ENCODE results near the gene IFFO2. TPM values are rescaled to one million over a fixed set of nuclear protein-coding genes. Genes with fewer than 3 reads are reported as not detected.

IFFO2 gene
- total RNA-seq, 5 donors from 2014 or later (not counting 1 experiment from before 2014, with no cell fraction given): 36.0 to 76.2 (median 37.7) TPM

DNA sequence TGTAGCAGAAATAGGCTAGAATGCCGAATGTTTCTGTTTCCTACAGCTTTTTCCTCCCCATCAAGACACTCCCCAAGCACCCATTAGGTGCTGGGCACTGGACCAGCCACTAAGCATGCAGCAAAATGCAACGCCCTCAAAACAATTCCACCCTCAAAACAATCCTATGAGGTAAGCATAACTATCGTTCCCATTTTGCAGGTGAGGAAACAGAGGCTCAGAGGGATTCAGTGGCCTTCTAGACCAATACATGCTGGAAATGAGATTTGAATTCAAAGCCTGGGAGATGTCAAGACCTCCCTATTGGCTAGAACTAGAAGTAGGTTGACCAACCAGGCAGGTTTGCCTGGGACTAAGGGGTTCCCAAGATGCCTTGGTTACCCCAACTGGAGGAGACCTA lies 43.9 kb downstream of the IFFO2 start:
- ATAC-seq (replicated peaks in 1 of 4): no peak
- Mint-ChIP-seq H3K27ac (peak overlapping the region in 1 of 2 donors; percentile 43), H3K36me3 (peaks cover 35% of the 10 kb centered on the region), H3K4me3 (no peak overlapping the region), H3K27me3 (no peaks in the 10 kb centered on the region), H3K9me3 (no peaks in the 10 kb centered on the region), H3K4me1 (peaks cover 12 to 26% (median 15%) of the 10 kb centered on the region in 3 donors)
- ChIA-PET POLR2A (no interaction called here), CTCF (interaction anchor here (0.5 to 2.2 kb wide), 17 partner anchors 10 to 222 kb away, joined by 3 to 19 read pairs (median 4); partner anchors contain the start of genes ALDH4A1 (in 1 of the 2) and IFFO2 (in 1 of the 2))
- no peak for DNase-seq
- H3K4me1 ChIP-seq (ENCODE audit: control insufficient read depth in 1 of 2, extremely low read depth in 1 of 2, insufficient read depth in 2 of 2, low read length in 2 of 2): peaks cover 0 to 9% of the 10 kb centered on the region in 2 experiments
- no peak overlapping the region for H3K4me3 ChIP-seq (ENCODE audit: control insufficient read depth in 1 of 2, extremely low read depth in 1 of 2, low read length in 1 of 2)
- H3K27ac ChIP-seq (ENCODE audit: low read length): peak overlapping the region; percentile 4
- H3K36me3 ChIP-seq (ENCODE audit: control insufficient read depth in 2 of 2, extremely low read depth in 1 of 2, insufficient read depth in 1 of 2, low read length in 1 of 2): peaks cover 21 to 83% of the 10 kb centered on the region in 2 donors
- WGBS (ENCODE audit: insufficient coverage): 100% methylated on average over 1 of the region's 3 CpGs
- H3K27me3 ChIP-seq (replicated peaks in 1 of 2; ENCODE audit: control insufficient read depth in 2 of 2, extremely low read depth in 1 of 2, insufficient read depth in 2 of 2, low read length in 1 of 2): no peaks in the 10 kb centered on the region
- H3K9me3 ChIP-seq: no peaks in the 10 kb centered on the region

DNA sequence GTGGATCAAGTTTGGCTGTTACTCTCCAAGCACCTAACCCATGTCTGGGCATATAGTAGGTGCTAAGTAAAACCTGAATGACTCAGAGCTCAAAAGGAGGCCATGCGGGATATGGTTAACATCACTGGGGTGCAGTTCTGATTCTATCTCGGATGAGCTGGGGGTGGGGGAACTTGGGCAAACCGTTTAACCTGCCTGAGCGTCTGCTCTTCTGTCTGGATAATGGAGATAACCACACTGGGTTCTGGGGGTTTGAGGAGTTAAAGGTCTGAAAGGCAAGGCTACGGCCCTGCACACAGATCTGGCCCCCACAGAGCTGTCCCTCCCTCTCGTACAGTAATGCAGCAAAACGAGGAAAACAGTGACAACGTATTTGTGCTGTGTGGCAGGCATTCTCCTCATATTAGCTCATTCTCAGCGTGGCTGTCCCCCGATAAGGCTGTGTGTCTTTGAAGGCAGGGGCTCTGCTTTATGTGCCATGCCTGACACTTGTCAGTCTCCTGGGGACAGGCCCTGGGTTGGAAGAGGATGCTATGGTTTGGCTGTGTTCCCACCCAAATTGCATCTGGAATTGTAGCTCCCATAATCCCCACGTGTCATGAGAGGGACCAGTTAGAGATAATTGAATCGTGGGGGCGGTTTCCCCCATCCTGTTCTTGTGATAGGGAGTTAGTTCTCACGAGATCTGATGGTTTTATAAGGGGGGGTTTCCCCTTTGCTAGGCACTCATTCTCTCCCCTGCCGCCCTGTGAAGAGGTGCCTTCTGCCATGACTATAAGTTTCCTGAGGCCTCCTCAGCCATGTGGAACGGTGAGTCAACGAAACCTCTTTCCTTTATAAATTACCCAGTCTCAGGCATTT lies 47.3 kb downstream of the IFFO2 start:
- Histone ChIP-seq H3K36me3 (ENCODE audit: control insufficient read depth in 2 of 2, extremely low read depth in 1 of 2, insufficient read depth in 1 of 2, low read length in 1 of 2) (peaks cover 22 to 75% of the 10 kb centered on the region in 2 donors), H3K27ac (ENCODE audit: low read length) (no peak overlapping the region), H3K4me1 (ENCODE audit: control insufficient read depth in 1 of 2, extremely low read depth in 1 of 2, insufficient read depth in 2 of 2, low read length in 2 of 2) (peaks cover 0 to 14% of the 10 kb centered on the region in 2 experiments), H3K4me3 (ENCODE audit: control insufficient read depth in 1 of 2, extremely low read depth in 1 of 2, low read length in 1 of 2) (no peak overlapping the region), H3K27me3 (replicated peaks in 1 of 2; ENCODE audit: control insufficient read depth in 2 of 2, extremely low read depth in 1 of 2, insufficient read depth in 2 of 2, low read length in 1 of 2) (no peaks in the 10 kb centered on the region), H3K9me3 (no peaks in the 10 kb centered on the region)
- WGBS (ENCODE audit: insufficient coverage): 80% methylated on average over 7 of the region's 17 CpGs
- ChIA-PET POLR2A (no interaction called here), CTCF (interaction anchor here (0.5 to 3.4 kb wide), 10 partner anchors 15 to 271 kb away, joined by 3 to 26 read pairs (median 3); no protein-coding TSS in a partner anchor)
- DNase-seq (no peak), ATAC-seq (replicated peaks in 1 of 4) (no peak)
- Mint-ChIP-seq H3K4me1 (peaks cover 11 to 23% (median 19%) of the 10 kb centered on the region in 3 donors), H3K9me3 (no peaks in the 10 kb centered on the region), H3K27ac (no peak overlapping the region), H3K4me3 (no peak overlapping the region), H3K27me3 (no peaks in the 10 kb centered on the region), H3K36me3 (peaks cover 31% of the 10 kb centered on the region)

DNA sequence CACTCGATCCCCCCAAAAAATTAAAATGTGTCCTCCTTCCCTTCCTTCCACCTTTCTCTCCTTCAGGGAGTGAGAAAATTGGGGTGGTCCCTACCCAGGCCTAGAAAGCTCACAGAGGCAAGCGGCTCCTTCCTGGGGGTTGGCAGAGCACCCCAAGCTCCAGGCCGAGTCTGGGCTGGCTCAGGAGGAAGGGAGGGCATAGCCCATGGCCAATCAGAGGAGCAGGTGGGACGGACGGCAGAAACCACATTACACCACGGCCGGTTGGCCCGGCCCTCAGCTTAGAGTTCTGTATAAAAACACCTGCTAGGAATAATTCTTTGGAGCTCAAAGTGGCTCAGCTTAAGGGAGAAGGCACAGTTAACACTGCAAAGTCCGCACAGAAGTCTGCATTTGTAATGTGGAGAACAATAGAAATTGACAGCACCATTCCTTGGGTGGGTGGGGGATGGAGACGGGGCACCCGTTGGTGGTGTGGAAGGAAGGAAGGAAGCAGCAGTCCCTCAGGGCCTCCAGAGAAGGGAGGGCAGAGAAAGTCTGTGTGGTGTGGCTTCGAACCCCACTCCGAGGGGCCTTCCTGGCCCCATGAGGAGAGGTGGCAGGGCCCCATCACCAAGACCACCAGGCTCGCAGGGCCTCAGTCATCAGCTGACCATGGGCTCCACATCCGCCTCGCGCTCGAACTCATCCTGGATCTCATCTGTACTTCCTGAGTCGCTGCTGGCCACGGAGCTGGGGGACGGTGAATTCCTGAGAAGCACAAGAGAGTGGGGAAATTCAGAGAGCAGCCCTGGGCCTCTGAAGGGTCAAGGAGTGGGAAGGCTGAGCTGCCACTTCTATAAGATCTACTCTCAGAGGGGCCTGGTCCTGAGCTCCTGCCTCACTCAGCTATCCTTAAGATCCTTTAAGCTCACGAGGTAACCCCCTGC lies 48.3 kb downstream of the IFFO2 start:
- POLR2A ChIA-PET: no interaction called here

DNA sequence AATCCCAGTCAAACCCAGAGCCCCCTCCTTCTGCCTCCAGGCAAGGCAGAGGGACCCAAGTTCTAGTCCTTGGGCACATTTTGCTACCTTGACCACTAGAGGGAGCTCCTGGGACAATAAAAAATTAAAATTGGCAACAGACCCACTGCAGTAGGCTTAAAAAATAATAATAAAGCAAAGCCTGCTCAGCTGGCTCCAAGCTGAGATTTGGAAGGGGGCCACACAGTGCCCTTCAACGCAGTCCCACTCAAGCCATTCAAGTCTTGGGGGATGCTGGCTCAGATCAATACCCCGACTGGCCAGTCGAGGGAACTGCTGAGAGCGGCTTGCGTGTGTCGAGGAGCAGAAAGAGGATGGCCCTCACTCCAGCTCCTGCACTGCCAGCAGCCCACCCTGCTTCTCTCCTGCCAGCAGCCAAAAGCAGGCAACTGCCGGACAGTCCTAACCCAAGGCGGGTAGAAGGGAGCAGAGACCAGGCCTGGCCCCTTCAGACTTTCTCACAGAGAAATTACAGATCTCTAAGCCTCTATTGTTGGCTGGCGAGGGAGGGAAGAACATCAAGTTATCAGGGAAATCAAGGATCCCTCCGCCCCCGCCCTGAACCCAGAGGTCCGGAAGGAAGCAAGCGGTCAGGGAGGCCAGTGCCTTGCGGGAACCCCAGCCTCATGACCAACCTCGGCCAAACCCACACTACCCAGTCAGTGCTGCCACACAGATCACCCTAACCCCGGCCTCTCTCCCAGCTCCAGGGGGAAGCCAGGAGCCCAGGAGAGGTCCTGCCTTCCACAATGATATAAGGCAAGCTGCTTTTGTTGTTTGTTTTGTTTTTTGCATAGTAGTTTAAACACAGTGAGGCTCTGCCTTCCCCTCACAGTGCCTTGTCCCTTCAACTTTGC lies 49.2 kb downstream of the IFFO2 start:
- Mint-ChIP-seq H3K36me3 (peaks cover 27% of the 10 kb centered on the region), H3K9me3 (no peaks in the 10 kb centered on the region), H3K27me3 (no peaks in the 10 kb centered on the region), H3K4me1 (peaks cover 18 to 29% (median 20%) of the 10 kb centered on the region in 3 donors), H3K4me3 (no peak overlapping the region), H3K27ac (peak overlapping the region; percentile 11 to 39)
- H3K4me1 ChIP-seq (ENCODE audit: control insufficient read depth in 1 of 2, extremely low read depth in 1 of 2, insufficient read depth in 2 of 2, low read length in 2 of 2): peaks cover 3 to 13% of the 10 kb centered on the region in 2 experiments
- H3K27me3 ChIP-seq (replicated peaks in 1 of 2; ENCODE audit: control insufficient read depth in 2 of 2, extremely low read depth in 1 of 2, insufficient read depth in 2 of 2, low read length in 1 of 2): no peaks in the 10 kb centered on the region
- WGBS (ENCODE audit: insufficient coverage): 82% methylated on average over 4 of the region's 16 CpGs
- no peak overlapping the region for H3K4me3 ChIP-seq (ENCODE audit: control insufficient read depth in 1 of 2, extremely low read depth in 1 of 2, low read length in 1 of 2)
- peaks cover 22 to 65% of the 10 kb centered on the region in 2 donors for H3K36me3 ChIP-seq (ENCODE audit: control insufficient read depth in 2 of 2, extremely low read depth in 1 of 2, insufficient read depth in 1 of 2, low read length in 1 of 2)
- ATAC-seq (replicated peaks in 1 of 4) (no peak), DNase-seq (peak in 33 of 35 experiments; percentile 30 to 83 (median 51))
- ChIA-PET POLR2A (no interaction called here), CTCF (interaction anchor here (0.7 to 3.4 kb wide), 17 partner anchors 8 to 297 kb away, joined by 3 to 26 read pairs (median 4); no protein-coding TSS in a partner anchor)
- no peaks in the 10 kb centered on the region for H3K9me3 ChIP-seq
- no peak overlapping the region for H3K27ac ChIP-seq (ENCODE audit: low read length)

More for the DNA sequence above, 48.3 kb downstream of the IFFO2 start:
- CTCF ChIA-PET: interaction anchor here (0.5 to 3.4 kb wide), 15 partner anchors 9 to 311 kb away, joined by 3 to 26 read pairs (median 4); no protein-coding TSS in a partner anchor
- Mint-ChIP-seq H3K27ac (peak overlapping the region in 1 of 2 donors; percentile 46), H3K4me1 (peaks cover 12 to 26% (median 19%) of the 10 kb centered on the region in 3 donors), H3K9me3 (no peaks in the 10 kb centered on the region), H3K27me3 (no peaks in the 10 kb centered on the region), H3K36me3 (peaks cover 30% of the 10 kb centered on the region), H3K4me3 (peak overlapping the region in 1 of 3 donors; percentile 28)
- H3K4me1 ChIP-seq (ENCODE audit: control insufficient read depth in 1 of 2, extremely low read depth in 1 of 2, insufficient read depth in 2 of 2, low read length in 2 of 2): peaks cover 1 to 13% of the 10 kb centered on the region in 2 experiments
- H3K4me3 ChIP-seq (ENCODE audit: control insufficient read depth in 1 of 2, extremely low read depth in 1 of 2, low read length in 1 of 2): no peak overlapping the region
- H3K27ac ChIP-seq (ENCODE audit: low read length): no peak overlapping the region
- 64% methylated on average over 6 of the region's 22 CpGs for WGBS (ENCODE audit: insufficient coverage)
- DNase-seq (peak in 1 of 35 experiments; percentile 11), ATAC-seq (replicated peaks in 1 of 4) (no peak)
- H3K27me3 ChIP-seq (replicated peaks in 1 of 2; ENCODE audit: control insufficient read depth in 2 of 2, extremely low read depth in 1 of 2, insufficient read depth in 2 of 2, low read length in 1 of 2): no peaks in the 10 kb centered on the region
- peaks cover 22 to 73% of the 10 kb centered on the region in 2 donors for H3K36me3 ChIP-seq (ENCODE audit: control insufficient read depth in 2 of 2, extremely low read depth in 1 of 2, insufficient read depth in 1 of 2, low read length in 1 of 2)
- H3K9me3 ChIP-seq: no peaks in the 10 kb centered on the region

DNA sequence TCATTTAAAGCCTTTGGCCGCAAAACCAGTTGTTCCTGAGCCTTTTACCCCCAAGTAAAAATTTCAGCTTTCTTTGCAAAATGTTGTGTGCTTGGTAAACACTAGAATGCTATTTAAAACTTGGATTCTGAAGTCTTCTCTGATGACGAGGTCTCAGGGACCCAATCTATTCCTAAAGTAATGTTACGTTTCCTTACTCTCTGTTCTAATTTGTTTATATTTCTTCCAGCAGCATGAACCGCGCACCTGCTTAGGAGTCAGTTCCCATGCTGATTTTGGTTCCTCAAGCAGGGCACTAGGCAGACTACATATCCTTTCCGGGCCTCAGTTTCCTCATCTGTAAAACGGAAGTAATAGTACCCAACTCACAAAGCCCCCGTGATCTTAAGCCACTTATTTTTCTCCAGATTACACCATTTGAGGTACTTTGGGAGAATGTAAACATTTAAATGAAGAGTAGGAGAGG lies 53.2 kb downstream of the IFFO2 start:
- POLR2A ChIA-PET: interaction anchor here in 1 of 2 donors (0.6 to 1.0 kb wide), 2 partner anchors 53 to 299 kb away, joined by 5 read pairs; partner anchors contain the start of gene IFFO2
- CTCF ChIA-PET: interaction anchor here in 1 of 2 donors (1.0 to 1.8 kb wide), 6 partner anchors 10 to 210 kb away, joined by 3 to 14 read pairs (median 5); partner anchors contain the start of gene IFFO2
- peak overlapping the region; percentile 85 to 91 (median 88) for H3K4me3 Mint-ChIP-seq
- H3K27me3 Mint-ChIP-seq: no peaks in the 10 kb centered on the region
- Histone ChIP-seq H3K4me3 (ENCODE audit: control insufficient read depth in 1 of 2, extremely low read depth in 1 of 2, low read length in 1 of 2) (peak overlapping the region; percentile 75 to 77), H3K27ac (ENCODE audit: low read length) (peak overlapping the region; percentile 75), H3K36me3 (ENCODE audit: control insufficient read depth in 2 of 2, extremely low read depth in 1 of 2, insufficient read depth in 1 of 2, low read length in 1 of 2) (peaks cover 8 to 30% of the 10 kb centered on the region in 2 donors), H3K27me3 (replicated peaks in 1 of 2; ENCODE audit: control insufficient read depth in 2 of 2, extremely low read depth in 1 of 2, insufficient read depth in 2 of 2, low read length in 1 of 2) (no peaks in the 10 kb centered on the region), H3K4me1 (ENCODE audit: control insufficient read depth in 1 of 2, extremely low read depth in 1 of 2, insufficient read depth in 2 of 2, low read length in 2 of 2) (peaks cover 16 to 33% of the 10 kb centered on the region in 2 experiments), H3K9me3 (no peaks in the 10 kb centered on the region)
- H3K4me1 Mint-ChIP-seq: peaks cover 32 to 47% (median 41%) of the 10 kb centered on the region in 3 donors
- DNase-seq (no peak), ATAC-seq (replicated peaks in 1 of 4) (no peak)
- WGBS (ENCODE audit: insufficient coverage): 100% methylated on average over 1 of the region's 8 CpGs
- H3K9me3 Mint-ChIP-seq: no peaks in the 10 kb centered on the region
- H3K36me3 Mint-ChIP-seq: peaks cover 5% of the 10 kb centered on the region
- H3K27ac Mint-ChIP-seq: peak overlapping the region; percentile 96 to 99
